ENCODE data around the gene ATP6V1G3. TPM values are rescaled to one million over a fixed set of nuclear protein-coding genes. Genes with fewer than 3 reads are reported as not detected.

The ATP6V1G3 gene
- total RNA-seq, 4 donors from 2014 or later = not detected

Other genes starting within 250 kb of the ATP6V1G3 start
- 10 to 100 TPM in 1 of 4 donors, 1 to 10 TPM in 3; 1.7 to 10.4 (median 5.3) TPM for gene PTPRC, start 98.4 kb upstream of the ATP6V1G3 start, total RNA-seq